Upper lobe of left lung (tissue), 4 donors: Measurements from ENCODE around the gene NBPF1.
"Not testable (repeated sequence)": the region's sequence is repeated elsewhere in the genome, so short reads cannot be mapped to it uniquely, and the experiment has no call there.

Experiments used
- CTCF ChIP-seq, 6 experiments: fragments of 450-650 bp in 4 of 6; fragments of 200-600 bp in 2 of 6; sonication (generic) in 2 of 6; IDR thresholded peaks; one replicate each; pipeline ENCODE4 v1.5.1; 2016 to 2019; ENCODE audit warnings: antibody characterized with exemption in 6 of 6
- POLR2A ChIP-seq, 4 donors: fragments of 450-650 bp; IDR thresholded peaks; one replicate each; pipeline ENCODE4 v1.5.1; 2016 to 2017; ENCODE audit warnings: antibody characterized with exemption in 4 of 4, mild to moderate bottlenecking in 2 of 4
- POLR2AphosphoS5 ChIP-seq, 2 donors: sonication (generic); formaldehyde crosslinking; IDR thresholded peaks; one replicate each; pipeline ENCODE4 v1.5.1; 2017; ENCODE audit warnings: antibody characterized with exemption in 2 of 2

GRCh38 chr1:16611981-16612331 lies 1.4 kb downstream of the NBPF1 start:
- not testable (repeated sequence) for TF ChIP-seq CTCF, POLR2AphosphoS5, POLR2A (IDR thresholded peaks at IDR 0.05)
